Activated CD8-positive, alpha-beta memory T cell treated with anti-CD3 and anti-CD28 coated beads for 1 hour (primary cell): ENCODE measurements around the gene NPHP1.
"Not testable (repeated sequence)": the region's sequence is repeated elsewhere in the genome, so short reads cannot be mapped to it uniquely, and the experiment has no call there.

ENCODE experiments used
- DNase-seq, 2 donors: peaks; one replicate each; pipeline ENCODE4 v3.0.0-alpha.2; 2020; ENCODE audit warnings: low read depth in 1 of 2; ENCODE audit errors: extremely low read depth in 1 of 2

The NPHP1 gene

DNA sequence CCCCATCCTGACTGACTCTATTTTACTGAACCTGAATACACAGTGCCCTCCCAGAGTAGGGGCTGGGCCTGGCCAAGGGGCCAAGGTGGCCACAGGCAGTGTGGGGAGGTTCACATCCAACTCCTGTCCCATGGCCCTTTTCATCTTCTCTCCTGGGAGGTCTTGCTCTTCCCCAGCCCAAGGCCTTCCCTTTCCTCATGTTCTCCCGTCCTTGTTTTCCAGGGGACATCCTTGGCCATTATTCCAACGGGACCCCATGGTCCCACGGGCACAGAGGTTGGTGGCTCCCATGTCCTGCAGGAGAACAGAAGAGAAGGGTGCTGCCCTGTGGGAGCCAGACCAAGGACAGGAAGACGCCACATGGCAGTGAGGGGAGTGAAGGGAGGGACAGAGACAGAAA, 99.6 kb downstream of the NPHP1 start:
- DNase-seq: no peak

DNA sequence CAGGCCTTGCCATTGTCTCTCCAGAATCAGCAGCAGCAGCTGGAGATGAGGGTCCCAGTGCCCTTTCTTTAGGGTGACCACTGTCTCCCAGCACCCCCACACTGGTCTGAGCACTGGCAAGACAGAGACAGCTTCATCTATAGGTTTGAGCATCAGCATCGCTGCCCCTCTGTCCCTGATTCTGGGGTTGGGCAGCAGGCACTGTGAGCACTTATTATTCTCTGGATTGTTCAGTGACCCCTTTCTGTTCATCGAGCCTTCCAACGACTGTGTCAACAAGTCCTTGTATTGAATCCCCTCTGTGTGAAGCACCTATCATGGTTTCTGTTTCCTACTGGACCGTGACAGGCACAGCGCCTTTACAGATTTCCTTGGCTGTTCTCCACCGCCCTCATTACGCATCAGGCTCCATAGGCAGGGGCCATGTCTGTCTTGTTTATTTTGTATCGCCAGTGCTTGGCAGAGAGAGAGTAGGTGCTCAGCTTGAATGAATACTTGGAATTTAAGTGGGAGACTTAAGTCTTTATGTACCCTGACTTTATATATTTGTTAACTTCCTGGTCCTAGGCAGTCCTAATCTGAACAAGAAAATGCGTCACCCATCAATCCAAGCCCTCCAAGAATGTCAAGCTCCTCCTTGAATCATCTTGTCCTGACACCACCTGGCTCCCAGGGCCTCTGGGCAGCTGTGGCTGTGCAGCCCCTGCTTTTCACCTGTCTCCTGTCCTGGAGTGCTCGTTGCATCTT, 100.6 kb downstream of the NPHP1 start:
- no peak for DNase-seq

DNA sequence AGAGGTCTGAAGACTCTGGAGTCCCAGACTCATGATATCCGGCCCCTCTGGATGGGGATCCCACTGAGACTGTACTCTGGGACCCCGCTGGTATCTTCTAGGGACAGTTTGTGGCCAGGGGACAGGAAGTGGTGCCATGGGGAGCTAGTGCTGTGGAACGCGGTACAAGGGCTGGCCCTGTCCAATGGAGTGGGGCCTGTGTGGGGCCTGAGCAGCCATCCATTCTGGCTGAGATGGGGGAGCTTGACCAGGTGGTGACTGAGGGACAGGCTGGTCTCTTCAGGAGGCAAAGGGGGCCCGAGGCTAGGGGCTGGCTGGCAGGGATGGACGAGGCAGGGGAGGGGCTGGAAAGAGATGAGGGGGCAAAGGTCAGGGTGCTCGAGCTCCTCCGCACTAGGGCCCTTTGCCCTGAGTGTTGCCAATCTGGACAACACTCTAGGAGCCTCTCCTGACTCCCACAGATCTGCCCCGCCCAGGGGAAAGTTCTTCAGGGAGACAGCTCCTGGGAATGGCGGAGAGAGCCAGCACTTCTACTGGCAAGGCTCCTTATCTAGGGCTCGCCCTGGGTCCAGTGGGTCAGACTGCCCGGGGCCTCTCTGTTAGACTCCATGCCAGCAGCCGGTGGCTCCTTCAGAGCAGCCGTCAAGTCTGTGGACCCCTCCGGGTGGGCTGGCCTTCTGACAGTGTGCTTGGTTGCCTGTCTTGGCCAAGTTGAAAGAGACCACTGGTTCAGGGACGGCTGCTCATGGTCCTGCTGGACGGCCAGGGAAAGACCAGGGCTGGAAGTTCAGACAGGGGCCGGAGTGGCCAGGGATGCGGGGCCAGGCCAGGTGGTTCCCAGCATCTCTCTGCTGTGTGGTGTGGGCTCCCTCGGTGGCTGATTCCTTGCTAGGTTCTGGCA, 101.5 kb downstream of the NPHP1 start:
- DNase-seq: no peak

- no peak for DNase-seq
Measured at GRCh38 chr2:110101901-110102803, 102.7 kb downstream of the NPHP1 start.

- no peak for DNase-seq
Measured at GRCh38 chr2:110101280-110101844, 103.5 kb downstream of the NPHP1 start.

DNA sequence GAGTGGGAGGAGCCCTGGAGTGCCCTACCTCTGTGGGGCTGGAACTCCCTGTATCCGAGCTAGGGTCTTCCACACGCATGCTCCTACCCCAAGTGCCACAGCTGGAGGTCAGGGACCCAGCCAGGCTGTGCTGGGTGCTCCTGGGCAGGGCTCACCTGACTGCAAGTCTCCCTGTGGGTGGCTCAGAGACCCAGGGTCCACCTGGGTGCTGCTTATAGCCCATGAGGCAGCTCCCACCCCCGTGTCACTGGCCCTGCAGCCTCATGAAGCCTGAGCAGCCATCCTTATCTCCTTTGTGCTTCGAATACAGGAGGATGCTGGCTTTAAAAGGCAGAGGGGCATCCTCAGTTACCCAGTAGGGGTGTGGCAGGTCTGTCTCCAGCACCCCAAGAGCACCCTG, 103.9 kb downstream of the NPHP1 start:
- not testable (repeated sequence) for DNase-seq

DNA sequence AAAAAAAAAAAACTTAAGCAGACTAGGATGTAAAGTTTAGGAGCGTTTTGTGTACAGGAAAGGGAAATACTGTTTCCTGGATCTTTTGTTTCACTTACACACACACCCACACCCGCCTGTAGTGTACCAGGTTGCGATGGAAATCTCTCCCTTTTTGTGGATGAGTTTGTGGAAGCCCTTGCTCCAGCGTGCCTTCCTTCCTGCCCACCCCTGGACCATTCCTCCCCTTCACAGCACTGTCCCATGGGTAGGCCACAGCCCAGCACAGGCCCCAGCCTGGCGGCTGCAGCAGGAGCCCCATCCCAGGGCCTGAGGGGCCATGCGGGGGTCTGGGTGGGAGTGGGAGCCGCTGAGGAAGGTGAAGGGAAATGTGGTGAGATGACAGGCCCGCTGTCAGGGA, 104.3 kb downstream of the NPHP1 start:
- DNase-seq: no peak

GRCh38 chr2:110099471-110100225, 105.2 kb downstream of the NPHP1 start:
- DNase-seq: no peak

DNA sequence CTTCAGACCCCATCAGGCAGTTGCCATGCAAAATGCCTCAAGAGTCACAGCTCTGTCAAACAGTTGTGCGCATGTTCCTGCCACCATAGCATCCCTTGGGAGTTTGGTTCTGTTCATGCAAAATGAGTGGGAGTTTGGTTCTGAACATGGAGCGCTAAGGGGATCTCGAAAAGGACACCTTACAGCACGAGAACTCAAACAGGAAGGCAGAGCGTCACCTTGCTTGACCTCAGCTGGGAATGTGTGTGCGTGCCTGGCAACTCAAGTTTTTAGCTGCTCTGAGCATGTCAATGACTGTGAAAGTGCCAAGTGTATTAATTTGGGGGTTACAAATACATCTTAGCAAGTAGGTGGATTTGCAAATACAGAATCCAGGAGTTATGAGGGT, 105.8 kb downstream of the NPHP1 start:
- no peak for DNase-seq

GRCh38 chr2:110097506-110098220, 107.2 kb downstream of the NPHP1 start:
- no peak for DNase-seq

DNA sequence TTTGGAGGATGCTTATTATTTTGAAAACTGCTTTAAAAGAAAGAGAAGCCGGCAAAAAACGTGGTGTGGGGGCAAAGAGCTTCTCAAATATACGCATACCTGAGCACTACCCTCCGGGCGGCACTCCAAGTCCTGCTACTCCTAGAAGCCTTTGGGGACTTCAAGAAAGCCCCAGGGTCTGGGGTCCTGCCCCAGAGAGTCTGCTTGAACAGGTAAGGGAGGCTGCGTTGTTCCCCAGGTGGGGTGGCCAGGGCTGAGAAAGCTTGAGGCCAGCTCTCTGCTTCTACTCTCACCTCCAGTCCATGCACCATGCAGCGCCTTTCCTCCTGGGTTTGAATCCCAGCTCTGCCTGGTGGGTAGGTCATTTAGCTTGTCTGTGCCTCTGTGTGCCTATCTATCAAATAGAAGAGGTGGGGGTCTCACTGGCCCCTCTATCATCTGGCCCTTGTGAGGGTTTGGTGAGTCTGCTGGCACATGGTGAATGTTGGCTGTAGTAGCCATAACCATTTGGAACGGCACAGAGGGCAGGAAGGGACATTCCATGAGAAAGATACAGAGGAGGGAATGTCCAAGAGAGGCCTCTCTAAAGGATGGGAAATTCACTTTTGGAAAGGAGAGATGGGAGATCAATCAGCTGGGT, 108.7 kb downstream of the NPHP1 start:
- DNase-seq: no peak

DNA sequence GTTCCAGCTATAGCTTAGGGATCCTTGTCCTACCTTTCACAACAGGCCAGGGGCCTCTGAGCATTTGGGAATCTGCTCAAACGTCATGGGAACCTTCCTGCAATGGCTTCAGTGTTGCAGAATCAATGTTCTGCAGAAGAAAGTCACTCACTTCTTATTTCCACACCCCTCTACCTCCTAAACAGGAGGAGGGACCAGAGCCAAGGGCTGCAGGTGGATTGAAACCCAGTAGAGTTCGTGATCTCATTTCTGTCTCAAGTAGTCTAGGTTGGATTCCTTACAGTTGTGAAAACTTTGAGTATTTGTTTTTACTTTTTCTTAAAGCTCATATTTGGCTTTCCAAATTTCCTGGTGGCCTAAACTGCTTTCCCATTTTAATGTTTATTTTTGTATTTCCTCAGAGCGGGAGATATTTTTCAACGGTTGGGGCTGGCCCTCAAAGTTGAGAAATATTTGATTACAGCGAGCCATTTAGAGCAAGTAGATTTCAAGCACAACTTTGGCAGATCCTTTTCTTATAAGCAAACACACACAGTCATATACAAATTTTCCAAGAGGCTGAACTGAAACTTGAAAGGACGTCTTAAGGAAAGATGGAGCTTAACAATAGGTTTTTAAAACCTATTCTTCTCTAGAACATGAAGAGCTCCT, 109.8 kb downstream of the NPHP1 start:
- DNase-seq: not testable (repeated sequence)

DNA sequence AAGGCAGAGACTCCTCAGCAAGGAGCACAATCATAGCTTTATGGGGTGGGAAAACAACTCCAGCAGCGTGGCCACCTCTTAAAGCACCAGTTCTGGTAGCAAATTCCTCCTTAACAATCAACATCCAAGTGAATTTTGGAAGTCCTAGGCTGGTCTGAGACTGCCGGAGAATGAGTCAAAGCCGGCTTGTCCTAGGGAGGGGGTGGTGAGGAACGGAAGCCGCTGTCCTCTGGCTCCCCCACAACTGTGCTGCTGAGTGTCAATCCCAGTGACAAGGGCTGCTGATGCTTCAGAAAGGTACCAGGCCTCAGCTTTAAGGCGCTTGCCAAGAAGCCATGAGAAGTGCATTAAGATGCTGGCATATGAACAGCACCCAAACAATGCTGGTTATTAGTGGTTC, 110.9 kb downstream of the NPHP1 start:
- not testable (repeated sequence) for DNase-seq

GRCh38 chr2:110090164-110090563, 114.6 kb downstream of the NPHP1 start:
- DNase-seq: not testable (repeated sequence)

- not testable (repeated sequence) for DNase-seq
Measured at GRCh38 chr2:110083757-110084156, 121.1 kb downstream of the NPHP1 start.

DNA sequence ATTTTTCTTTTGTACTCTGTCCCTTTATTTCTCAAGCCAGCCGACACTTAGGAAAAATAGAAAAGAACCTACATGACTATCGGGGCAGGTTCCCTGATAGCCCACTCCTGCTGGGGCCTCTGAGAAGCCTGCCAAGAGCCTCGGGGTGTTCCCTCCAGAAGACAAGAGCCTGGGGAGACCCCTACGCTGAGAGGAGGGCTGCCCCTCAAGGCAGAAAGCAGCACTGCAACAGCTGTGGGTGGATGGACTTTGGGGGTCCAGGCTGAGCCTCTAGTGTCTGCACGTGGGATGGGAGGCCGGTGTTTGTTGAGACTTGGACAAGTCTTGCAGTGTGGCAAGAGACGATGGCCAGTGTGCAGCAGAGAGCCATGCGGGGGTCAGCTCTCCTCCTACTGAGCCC, 121.7 kb downstream of the NPHP1 start:
- DNase-seq: not testable (repeated sequence)

GRCh38 chr2:110078104-110078503, 126.7 kb downstream of the NPHP1 start:
- not testable (repeated sequence) for DNase-seq

DNA sequence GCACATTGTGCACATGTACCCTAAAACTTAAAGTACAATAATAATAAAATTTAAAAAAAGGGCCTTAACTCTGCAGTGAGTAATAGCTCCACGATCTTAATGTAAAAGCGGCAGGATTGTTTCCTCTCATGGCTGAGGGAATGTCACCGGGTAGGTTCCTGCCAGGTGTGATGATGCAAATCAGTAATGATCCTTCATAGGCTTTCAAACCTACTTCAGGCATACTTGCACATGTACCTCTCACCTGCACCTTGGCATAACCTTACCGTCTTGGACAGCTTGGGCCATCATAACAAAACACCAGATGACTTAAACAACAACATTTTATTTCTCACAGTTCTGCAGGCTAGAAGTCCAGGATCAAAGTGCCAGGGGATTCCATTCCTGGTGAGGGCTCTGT, 128.9 kb downstream of the NPHP1 start:
- not testable (repeated sequence) for DNase-seq
